Measurements from ENCODE around the gene RHOBTB1. TPM values are rescaled to one million over a fixed set of nuclear protein-coding genes. Genes with fewer than 3 reads are reported as not detected.

RHOBTB1 gene
- total RNA-seq, 1 experiment from 2014 or later: 2.5 TPM

GRCh38 chr10:60944910-60945297 lies 919 bp upstream of the RHOBTB1 start:
- no peaks in the 10 kb centered on the region for H3K9me3 Mint-ChIP-seq
- Histone ChIP-seq H3K23ac (ENCODE audit: insufficient read length, low read depth, low read length) (no peak overlapping the region), H3K27ac (ENCODE audit: insufficient read length, low read depth, low read length) (no peak overlapping the region), H3K4ac (ENCODE audit: low read depth, low read length) (no peak overlapping the region), H4K91ac (ENCODE audit: insufficient read length, low read depth, low read length) (no peak overlapping the region), H2BK15ac (ENCODE audit: low read depth, low read length) (no peak overlapping the region), H3K79me2 (ENCODE audit: insufficient read depth, low read length) (no peaks in the 10 kb centered on the region), H3K27me3 (ENCODE audit: insufficient read depth, low read length) (no peaks in the 10 kb centered on the region; the same call in 1 of the 2 replicates), H4K20me1 (ENCODE audit: control insufficient read depth, insufficient read depth, insufficient read length) (no peaks in the 10 kb centered on the region), H3K56ac (ENCODE audit: insufficient read length, low read depth, low read length) (no peak overlapping the region), H3K4me1 (ENCODE audit: insufficient read depth, low read length) (no peaks in the 10 kb centered on the region), H2BK20ac (ENCODE audit: low read depth, low read length, poor library complexity, severe bottlenecking) (no peak overlapping the region), H3K14ac (ENCODE audit: insufficient read depth, low read length) (peak overlapping the region; percentile 98; the same call in 1 of the 2 replicates), H2AFZ (ENCODE audit: low read length) (peak overlapping the region; percentile 14), H2BK120ac (ENCODE audit: low read depth, low read length, poor library complexity, severe bottlenecking) (peak overlapping the region; percentile 7), H3K79me1 (ENCODE audit: insufficient read depth, low read depth, low read length, poor library complexity, severe bottlenecking) (no peaks in the 10 kb centered on the region), H2BK12ac (ENCODE audit: insufficient read length, low read depth, low read length) (no peak overlapping the region), H4K8ac (replicated peaks; ENCODE audit: insufficient read length, low read depth, low read length) (no peak overlapping the region), H3K23me2 (ENCODE audit: insufficient read length, low read depth, low read length, poor library complexity, severe bottlenecking) (peaks cover 18% of the 10 kb centered on the region), H2AK5ac (ENCODE audit: insufficient read length, low read length) (no peak overlapping the region), H4K5ac (ENCODE audit: insufficient read length, low read depth, low read length) (no peak overlapping the region), H3K4me2 (ENCODE audit: insufficient read depth, insufficient read length, low read length) (peak overlapping the region; percentile 84), H2BK5ac (ENCODE audit: insufficient read length, low read length) (no peak overlapping the region), H3K9ac (ENCODE audit: extremely low read depth, insufficient read length, low read length) (no peak overlapping the region), H3K18ac (ENCODE audit: insufficient read length, low read depth, low read length) (peak overlapping the region; percentile 98), H3K9me3 (ENCODE audit: control insufficient read depth, low read depth, low read length) (no peaks in the 10 kb centered on the region), H3T11ph (ENCODE audit: low read length) (no peak overlapping the region)
- DNase-seq: no peak
- no peak for TF ChIP-seq CTCF (conservative IDR thresholded peaks at IDR 0.05)
- peaks cover 7 to 10% of the 10 kb centered on the region in 2 experiments for H3K4me1 Mint-ChIP-seq
- H3K27ac Mint-ChIP-seq: no peak overlapping the region
- H3K36me3 Mint-ChIP-seq (ENCODE audit: insufficient read depth in 1 of 3, low read depth in 3 of 3): no peaks in the 10 kb centered on the region; a peak in 1 of 7 replicates
- no CpG with 5 or more reads among the region's 4 CpGs for WGBS (ENCODE audit: extremely low coverage, insufficient read length, low lambda C conversion rate)
- H3K27me3 Mint-ChIP-seq (ENCODE audit: low read depth): peaks cover 30% of the 10 kb centered on the region
- H3K4me3 Mint-ChIP-seq: peak overlapping the region; percentile 81 to 87

Data from H9 (cell line).